ENCODE data around the gene AATF. TPM values are rescaled to one million over a fixed set of nuclear protein-coding genes. Genes with fewer than 3 reads are reported as not detected.
A peak's percentile ranks its signal among the peaks of the same experiment; 100 is the strongest.
"Not testable (repeated sequence)": the region's sequence is repeated elsewhere in the genome, so short reads cannot be mapped to it uniquely, and the experiment has no call there.

The AATF gene
- total and polyA plus RNA-seq, 2 donors from 2014 or later = 36.8 to 50.4 TPM

GRCh38 chr17:37068266-37068665 is 119.5 kb downstream of the AATF start:
- TF ChIP-seq CTCF (IDR thresholded peaks at IDR 0.05; ENCODE audit: borderline replicate concordance, extremely low read depth, insufficient read depth) = no peak
- H3K27ac ChIP-seq (ENCODE audit: low read depth in 2 of 2, low read length in 2 of 2) = peak overlapping the region; percentile 5 to 53
- peak overlapping the region in 2 of 3 donors; percentile 4 to 11 for H3K4me3 ChIP-seq (ENCODE audit: low read length in 3 of 3)
- intact Hi-C loops (cut with DNase I) = no loop called here
- no peak for DNase-seq
- H3K27me3 ChIP-seq (ENCODE audit: control insufficient read depth, insufficient read depth, low read length) = no peaks in the 10 kb centered on the region
- H3K4me1 ChIP-seq (ENCODE audit: control insufficient read depth in 2 of 3, insufficient read depth in 2 of 3, low read depth in 1 of 3, low read length in 3 of 3) = peaks cover 0 to 9% (median 8%) of the 10 kb centered on the region in 3 donors
- peak overlapping the region in 1 of 3 donors; percentile 55 for H3K9ac ChIP-seq (ENCODE audit: low read length in 3 of 3)
- no peaks in the 10 kb centered on the region for H3K9me3 ChIP-seq (ENCODE audit: control insufficient read depth in 2 of 3, insufficient read depth in 1 of 3, low read length in 3 of 3)
- no peaks in the 10 kb centered on the region for H3K36me3 ChIP-seq (ENCODE audit: control insufficient read depth in 2 of 3, insufficient read depth in 3 of 3, low read length in 3 of 3)
- FAIRE-seq = no peak

- TF ChIP-seq CTCF (IDR thresholded peaks at IDR 0.05; ENCODE audit: borderline replicate concordance, extremely low read depth, insufficient read depth) = no peak
- no peak for FAIRE-seq
- H3K27ac ChIP-seq (ENCODE audit: low read depth in 2 of 2, low read length in 2 of 2) = no peak overlapping the region
- H3K4me3 ChIP-seq (ENCODE audit: low read length in 3 of 3) = no peak overlapping the region
- no peak overlapping the region for H3K9ac ChIP-seq (ENCODE audit: low read length in 3 of 3)
- no peak for DNase-seq
- no peaks in the 10 kb centered on the region for H3K9me3 ChIP-seq (ENCODE audit: control insufficient read depth in 2 of 3, insufficient read depth in 1 of 3, low read length in 3 of 3)
- H3K36me3 ChIP-seq (ENCODE audit: control insufficient read depth in 2 of 3, insufficient read depth in 3 of 3, low read length in 3 of 3) = no peaks in the 10 kb centered on the region
- no peaks in the 10 kb centered on the region for H3K27me3 ChIP-seq (ENCODE audit: control insufficient read depth, insufficient read depth, low read length)
- intact Hi-C loops (cut with DNase I) = no loop called here
- peaks cover 0 to 9% (median 8%) of the 10 kb centered on the region in 3 donors for H3K4me1 ChIP-seq (ENCODE audit: control insufficient read depth in 2 of 3, insufficient read depth in 2 of 3, low read depth in 1 of 3, low read length in 3 of 3)
Observed at GRCh38 chr17:37069087-37069486, 120.3 kb downstream of the AATF start.

- DNase-seq; H3K9ac ChIP-seq (ENCODE audit: low read length in 3 of 3); H3K4me3 ChIP-seq (ENCODE audit: low read length in 3 of 3); H3K27me3 ChIP-seq (ENCODE audit: control insufficient read depth, insufficient read depth, low read length); H3K36me3 ChIP-seq (ENCODE audit: control insufficient read depth in 2 of 3, insufficient read depth in 3 of 3, low read length in 3 of 3); intact Hi-C loops (cut with DNase I); H3K4me1 ChIP-seq (ENCODE audit: control insufficient read depth in 2 of 3, insufficient read depth in 2 of 3, low read depth in 1 of 3, low read length in 3 of 3); H3K27ac ChIP-seq (ENCODE audit: low read depth in 2 of 2, low read length in 2 of 2); H3K9me3 ChIP-seq (ENCODE audit: control insufficient read depth in 2 of 3, insufficient read depth in 1 of 3, low read length in 3 of 3); FAIRE-seq: not testable (repeated sequence)
Observed at GRCh38 chr17:37073464-37073863, 124.7 kb downstream of the AATF start.

GRCh38 chr17:37079065-37079708 is 130.4 kb downstream of the AATF start:
- no peak overlapping the region for H3K27ac ChIP-seq (ENCODE audit: low read depth in 2 of 2, low read length in 2 of 2)
- FAIRE-seq (no peak), DNase-seq (no peak)
- H3K36me3 ChIP-seq (ENCODE audit: control insufficient read depth in 2 of 3, insufficient read depth in 3 of 3, low read length in 3 of 3) = no peaks in the 10 kb centered on the region
- H3K9ac ChIP-seq (ENCODE audit: low read length in 3 of 3) = no peak overlapping the region
- intact Hi-C loops (cut with DNase I) = no loop called here
- no peaks in the 10 kb centered on the region for H3K27me3 ChIP-seq (ENCODE audit: control insufficient read depth, insufficient read depth, low read length)
- no peaks in the 10 kb centered on the region for H3K4me1 ChIP-seq (ENCODE audit: control insufficient read depth in 2 of 3, insufficient read depth in 2 of 3, low read depth in 1 of 3, low read length in 3 of 3)
- no peak for TF ChIP-seq CTCF (IDR thresholded peaks at IDR 0.05; ENCODE audit: borderline replicate concordance, extremely low read depth, insufficient read depth)
- no peaks in the 10 kb centered on the region for H3K9me3 ChIP-seq (ENCODE audit: control insufficient read depth in 2 of 3, insufficient read depth in 1 of 3, low read length in 3 of 3)
- no peak overlapping the region for H3K4me3 ChIP-seq (ENCODE audit: low read length in 3 of 3)

Data from kidney (tissue), 14 donors.